Measurements from ENCODE around the gene RPLP1. TPM values are rescaled to one million over a fixed set of nuclear protein-coding genes. Genes with fewer than 3 reads are reported as not detected.

RPLP1 gene
- total RNA-seq, 2 donors from 2014 or later = 444 to 515 TPM

DNA sequence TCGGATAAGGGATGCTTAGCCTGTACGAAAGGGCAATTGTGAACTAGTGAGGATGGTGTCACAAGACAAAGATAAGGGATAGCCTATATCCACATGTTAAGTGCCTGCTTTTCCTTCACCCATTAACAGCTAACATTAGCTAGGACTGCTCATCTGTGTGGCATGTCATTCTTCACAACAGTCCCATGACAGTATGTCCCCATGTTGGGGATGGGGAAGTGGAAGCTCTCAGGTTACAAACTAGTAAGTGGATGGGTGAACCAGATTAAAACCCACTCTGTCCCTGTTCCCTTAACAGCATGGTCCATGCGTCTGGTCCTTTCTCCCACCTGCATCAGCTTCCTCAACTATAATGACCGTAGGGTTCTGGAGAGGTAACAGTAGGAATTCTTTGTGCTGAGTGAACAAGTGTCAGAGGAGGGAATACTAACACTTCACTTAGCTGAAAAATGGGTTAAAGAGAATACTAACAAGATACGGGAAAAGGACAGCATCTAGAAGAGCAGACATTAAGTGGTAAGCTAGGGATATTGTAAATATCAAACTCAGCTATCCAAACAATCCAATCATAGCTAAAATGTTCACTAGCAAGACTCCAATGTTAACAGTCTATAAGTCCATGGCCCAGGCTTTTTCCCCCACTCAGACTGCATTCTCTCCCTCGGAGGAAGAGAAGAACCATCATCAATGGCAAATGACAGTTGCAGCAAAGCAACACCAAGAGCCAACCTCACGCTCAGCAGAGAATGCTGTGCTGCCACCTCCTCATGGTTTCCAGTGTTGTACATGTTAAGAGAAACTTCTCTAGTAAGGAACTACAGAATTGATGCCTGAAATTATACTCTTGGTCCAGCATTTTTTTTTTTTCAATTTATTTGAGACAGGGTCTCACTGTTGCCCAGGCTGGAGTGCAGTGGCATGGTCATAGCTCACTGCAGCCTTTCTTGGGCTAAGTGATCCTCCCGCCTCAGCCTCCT is 5.0 kb downstream of the RPLP1 start:
- H3K36me3 ChIP-seq = peaks cover 14% of the 10 kb centered on the region
- DNase-seq (ENCODE audit: low spot score) = no peak
- TF ChIP-seq, protein P1, sequence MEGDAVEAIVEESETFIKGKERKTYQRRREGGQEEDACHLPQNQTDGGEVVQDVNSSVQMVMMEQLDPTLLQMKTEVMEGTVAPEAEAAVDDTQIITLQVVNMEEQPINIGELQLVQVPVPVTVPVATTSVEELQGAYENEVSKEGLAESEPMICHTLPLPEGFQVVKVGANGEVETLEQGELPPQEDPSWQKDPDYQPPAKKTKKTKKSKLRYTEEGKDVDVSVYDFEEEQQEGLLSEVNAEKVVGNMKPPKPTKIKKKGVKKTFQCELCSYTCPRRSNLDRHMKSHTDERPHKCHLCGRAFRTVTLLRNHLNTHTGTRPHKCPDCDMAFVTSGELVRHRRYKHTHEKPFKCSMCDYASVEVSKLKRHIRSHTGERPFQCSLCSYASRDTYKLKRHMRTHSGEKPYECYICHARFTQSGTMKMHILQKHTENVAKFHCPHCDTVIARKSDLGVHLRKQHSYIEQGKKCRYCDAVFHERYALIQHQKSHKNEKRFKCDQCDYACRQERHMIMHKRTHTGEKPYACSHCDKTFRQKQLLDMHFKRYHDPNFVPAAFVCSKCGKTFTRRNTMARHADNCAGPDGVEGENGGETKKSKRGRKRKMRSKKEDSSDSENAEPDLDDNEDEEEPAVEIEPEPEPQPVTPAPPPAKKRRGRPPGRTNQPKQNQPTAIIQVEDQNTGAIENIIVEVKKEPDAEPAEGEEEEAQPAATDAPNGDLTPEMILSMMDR (IDR thresholded peaks at IDR 0.05) = no peak
- no peaks in the 10 kb centered on the region for H3K27me3 ChIP-seq (replicated peaks; ENCODE audit: insufficient read depth)
- ATAC-seq (ENCODE audit: insufficient number of reproducible peaks, low FRiP score, low read depth) = no peak
- H3K4me3 ChIP-seq = no peak overlapping the region
- H3K4me1 ChIP-seq (ENCODE audit: control insufficient read depth in 1 of 2, low read depth in 2 of 2) = peaks cover 23 to 34% of the 10 kb centered on the region in 2 donors
- H3K9me3 ChIP-seq = no peaks in the 10 kb centered on the region
- H3K27ac ChIP-seq = no peak overlapping the region

DNA sequence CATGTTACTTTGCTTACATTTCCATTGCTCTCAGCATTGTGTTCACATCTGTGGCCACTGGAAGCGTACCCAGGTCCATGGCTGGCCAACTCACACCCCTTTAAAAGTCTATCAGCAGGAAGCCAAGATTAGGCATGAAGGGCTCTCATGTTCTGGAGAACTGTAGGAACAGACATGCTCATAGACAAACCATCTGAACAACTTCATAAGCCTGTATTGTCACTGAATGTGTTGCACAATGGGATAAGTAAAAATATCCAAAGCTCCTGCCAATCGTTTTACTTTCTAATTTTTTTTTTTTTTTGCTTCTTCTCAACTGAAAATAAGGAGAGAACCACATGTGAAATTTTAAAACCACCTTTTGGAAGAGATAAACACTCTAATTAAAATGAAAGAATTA is 6.4 kb downstream of the RPLP1 start:
- peaks cover 22 to 39% of the 10 kb centered on the region in 2 donors for H3K4me1 ChIP-seq (ENCODE audit: control insufficient read depth in 1 of 2, low read depth in 2 of 2)
- TF ChIP-seq, protein P1 (IDR thresholded peaks at IDR 0.05) = no peak

DNA sequence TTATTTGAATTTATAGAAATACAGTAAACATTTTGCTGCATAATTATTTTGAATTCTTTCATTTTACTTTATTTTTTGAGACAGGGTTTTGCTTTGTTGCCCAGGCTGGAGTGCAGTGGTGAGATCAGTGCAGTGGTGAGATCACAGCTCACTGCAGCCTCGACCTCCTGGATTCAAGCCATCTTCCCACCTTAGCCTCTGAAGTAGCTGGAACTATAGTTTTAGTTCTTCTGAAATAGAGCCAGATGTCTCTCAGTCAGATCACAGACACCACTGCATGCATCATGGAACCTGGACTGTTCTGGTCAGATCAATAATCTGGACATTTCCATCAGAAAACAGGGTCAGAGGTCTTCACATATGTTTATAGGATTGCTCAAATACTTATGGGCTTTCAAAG is 7.9 kb downstream of the RPLP1 start:
- H3K27ac ChIP-seq = no peak overlapping the region
- no peak overlapping the region for H3K4me3 ChIP-seq
- DNase-seq (ENCODE audit: low spot score) (no peak), ATAC-seq (ENCODE audit: insufficient number of reproducible peaks, low FRiP score, low read depth) (no peak)
- H3K27me3 ChIP-seq (replicated peaks; ENCODE audit: insufficient read depth) = no peaks in the 10 kb centered on the region
- peaks cover 9 to 25% of the 10 kb centered on the region in 2 donors for H3K4me1 ChIP-seq (ENCODE audit: control insufficient read depth in 1 of 2, low read depth in 2 of 2)
- H3K9me3 ChIP-seq = no peaks in the 10 kb centered on the region
- peaks cover 10% of the 10 kb centered on the region for H3K36me3 ChIP-seq
- TF ChIP-seq, protein P1 (IDR thresholded peaks at IDR 0.05) = no peak

More for the DNA sequence above, 6.4 kb downstream of the RPLP1 start:
- Histone ChIP-seq H3K36me3 (peaks cover 14% of the 10 kb centered on the region), H3K27me3 (replicated peaks; ENCODE audit: insufficient read depth) (no peaks in the 10 kb centered on the region), H3K4me3 (no peak overlapping the region), H3K9me3 (no peaks in the 10 kb centered on the region), H3K27ac (peak overlapping the region in 1 of 2 donors; percentile 3)
- no peak for DNase-seq (ENCODE audit: low spot score)
- no peak for ATAC-seq (ENCODE audit: insufficient number of reproducible peaks, low FRiP score, low read depth)

DNA sequence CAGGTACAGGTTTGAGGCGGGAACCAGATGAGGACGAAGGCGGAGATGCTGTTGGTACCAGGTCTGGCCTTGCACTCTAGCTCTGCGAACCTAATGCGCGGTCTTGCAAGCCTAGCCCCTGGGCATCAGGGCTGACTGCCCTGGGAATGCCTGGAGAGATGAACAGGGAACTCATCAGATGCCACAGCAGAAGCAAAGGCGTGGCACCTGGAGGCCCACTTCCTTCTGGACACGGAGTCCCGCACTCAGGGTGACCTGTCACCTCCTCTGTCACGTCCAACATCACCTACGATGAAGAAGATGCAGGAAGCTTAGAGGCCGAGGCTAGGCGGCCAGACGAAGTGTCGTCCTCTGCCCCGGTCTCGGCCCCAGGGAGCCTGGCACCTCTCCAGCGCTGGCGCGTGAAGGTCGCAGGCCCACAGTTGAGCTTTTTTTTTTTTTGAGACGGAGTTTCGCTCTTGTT is 9.4 kb downstream of the RPLP1 start:
- ATAC-seq (ENCODE audit: insufficient number of reproducible peaks, low FRiP score, low read depth) = no peak
- Histone ChIP-seq H3K9me3 (no peaks in the 10 kb centered on the region), H3K27ac (peak overlapping the region; percentile 60 to 80), H3K4me1 (ENCODE audit: control insufficient read depth in 1 of 2, low read depth in 2 of 2) (peaks cover 6 to 16% of the 10 kb centered on the region in 2 donors), H3K27me3 (replicated peaks; ENCODE audit: insufficient read depth) (no peaks in the 10 kb centered on the region), H3K4me3 (peak overlapping the region; percentile 74), H3K36me3 (no peaks in the 10 kb centered on the region)
- TF ChIP-seq, protein P1 (IDR thresholded peaks at IDR 0.05) = no peak
- DNase-seq (ENCODE audit: low spot score) = no peak

DNA sequence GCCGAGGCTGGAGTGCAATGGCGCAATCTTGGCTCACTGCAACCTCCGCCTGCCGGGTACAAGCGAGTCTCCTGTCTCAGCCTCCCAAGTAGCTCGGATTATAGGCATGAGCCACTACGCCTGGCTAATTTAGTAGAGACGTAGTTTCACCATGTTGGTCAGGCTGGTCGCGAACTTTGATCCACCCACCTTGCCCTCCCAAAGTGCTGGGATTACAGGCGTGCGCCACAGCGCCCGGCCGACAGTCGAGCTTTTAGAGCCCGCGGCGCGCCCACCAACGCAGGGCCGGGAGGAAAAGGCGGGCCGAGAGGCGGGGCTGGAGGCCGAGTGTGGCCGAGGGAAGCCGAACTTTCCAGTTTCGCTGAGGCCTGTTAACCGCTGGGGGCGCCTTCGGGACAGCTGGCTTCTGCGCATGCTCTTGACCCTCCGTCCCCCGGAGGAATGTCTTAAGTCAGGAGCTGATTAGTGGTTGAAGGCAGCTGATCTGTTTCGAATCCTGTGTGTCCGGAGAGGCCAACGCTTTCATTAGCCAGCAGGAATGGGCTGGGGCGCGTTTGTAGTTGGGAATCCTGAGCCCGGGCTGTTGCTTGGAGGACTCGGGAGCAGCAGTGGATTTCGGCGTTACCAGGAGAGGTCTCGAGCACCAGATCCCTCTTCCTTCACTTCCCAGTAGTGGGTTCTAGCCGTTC is 10.0 kb downstream of the RPLP1 start:
- H3K4me1 ChIP-seq (ENCODE audit: control insufficient read depth in 1 of 2, low read depth in 2 of 2) = peaks cover 6 to 16% of the 10 kb centered on the region in 2 donors
- H3K9me3 ChIP-seq = no peaks in the 10 kb centered on the region
- DNase-seq (ENCODE audit: low spot score) (peak; percentile 74), ATAC-seq (ENCODE audit: insufficient number of reproducible peaks, low FRiP score, low read depth) (peak; percentile 99)
- no peaks in the 10 kb centered on the region for H3K36me3 ChIP-seq
- no peaks in the 10 kb centered on the region for H3K27me3 ChIP-seq (replicated peaks; ENCODE audit: insufficient read depth)
- H3K4me3 ChIP-seq = peak overlapping the region; percentile 74
- H3K27ac ChIP-seq = peak overlapping the region; percentile 80 to 84
- TF ChIP-seq, protein P1 (IDR thresholded peaks at IDR 0.05) = peak; percentile 84

Data from thoracic aorta (tissue), 2 donors.